CD4-positive, CD25-positive, alpha-beta regulatory T cell (primary cell): ENCODE data around the gene FBN2. TPM values are rescaled to one million over a fixed set of nuclear protein-coding genes. Genes with fewer than 3 reads are reported as not detected.
A peak's percentile ranks its signal among the peaks of the same experiment; 100 is the strongest.
"Not testable (repeated sequence)": the region's sequence is repeated elsewhere in the genome, so short reads cannot be mapped to it uniquely, and the experiment has no call there.

ENCODE experiments used
- ATAC-seq, 2 donors: fragments of 150-1000 bp; cut with Tn5 transposase; one replicate each; pipeline ENCODE4 v1.10.0; 2021; ENCODE audit warnings: low read depth in 2 of 2, moderate number of reproducible peaks in 2 of 2, moderate library complexity in 1 of 2
- DNase-seq, 3 donors: peaks; one replicate each; pipeline versions ENCODE4 v3.0.0 to v3.0.0-alpha.2; 2012 to 2022; ENCODE audit warnings: mixed read lengths in 1 of 3
- H3K27ac ChIP-seq: one replicate; pipeline ENCODE4 v1.7.0; 2013; ENCODE audit warnings: mild to moderate bottlenecking, low read length; ENCODE audit not compliant: insufficient read depth, poor library complexity, severe bottlenecking
- H3K27me3 ChIP-seq: one replicate; pipeline ENCODE4 v1.7.0; 2013; ENCODE audit warnings: low read length; ENCODE audit not compliant: control insufficient read depth, insufficient read depth
- H3K36me3 ChIP-seq: one replicate; pipeline ENCODE4 v1.7.0; 2013; ENCODE audit warnings: mild to moderate bottlenecking, low read length, moderate library complexity; ENCODE audit not compliant: control insufficient read depth, insufficient read depth
- H3K4me1 ChIP-seq: 2 replicates; pipeline ENCODE4 v1.7.0; 2013; ENCODE audit warnings: mild to moderate bottlenecking, low read length; ENCODE audit not compliant: insufficient read depth, control insufficient read depth, poor library complexity, severe bottlenecking
- H3K4me3 ChIP-seq: one replicate; pipeline ENCODE4 v1.7.0; 2013; ENCODE audit warnings: low read depth, mild to moderate bottlenecking, low read length, moderate library complexity
- H3K9me3 ChIP-seq, 2 experiments: 1 replicate in 1 of 2; 2 replicates in 1 of 2; pipeline ENCODE4 v1.7.0; 2013; ENCODE audit warnings: low read length in 2 of 2, mild to moderate bottlenecking in 1 of 2, moderate library complexity in 1 of 2; ENCODE audit not compliant: control insufficient read depth in 2 of 2
- H3K27ac Mint-ChIP-seq, 3 donors: one replicate each; pipeline ENCODE4 v1.8.0; 2020 to 2022; ENCODE audit warnings: mild to moderate bottlenecking in 3 of 3, mixed read lengths in 3 of 3, moderate library complexity in 2 of 3
- H3K27me3 Mint-ChIP-seq: one replicate; pipeline ENCODE4 v1.8.0; 2022; ENCODE audit warnings: mild to moderate bottlenecking, mixed read lengths
- H3K36me3 Mint-ChIP-seq: one replicate; pipeline ENCODE4 v1.8.0; 2020; ENCODE audit warnings: mixed read lengths
- H3K4me1 Mint-ChIP-seq, 4 donors: one replicate each; pipeline ENCODE4 v1.8.0; 2020 to 2022; ENCODE audit warnings: mixed read lengths in 4 of 4, mild to moderate bottlenecking in 1 of 4
- H3K4me3 Mint-ChIP-seq, 4 donors: one replicate each; pipeline ENCODE4 v1.8.0; 2020 to 2022; ENCODE audit warnings: mild to moderate bottlenecking in 4 of 4, mixed read lengths in 4 of 4, moderate library complexity in 3 of 4
- H3K9me3 Mint-ChIP-seq, 7 donors: one replicate each; pipeline ENCODE4 v1.8.0; 2020 to 2022; ENCODE audit warnings: mixed read lengths in 7 of 7, mild to moderate bottlenecking in 3 of 7, moderate library complexity in 2 of 7
- polyA plus RNA-seq, 4 donors: library from polyadenylated mRNA; unstranded; fragments of 300-500 nt; fragmentation: Illumina TruSeq; gene quantifications; one replicate each; pipeline ENCODE4 v1.2.3, GENCODE V29; 2021
- total RNA-seq: library from RNA; stranded (reverse); gene quantifications from one replicate; pipeline ENCODE4 v1.2.3, GENCODE V29; 2022

The FBN2 gene
- total and polyA plus RNA-seq, 5 donors from 2014 or later: not detected

DNA sequence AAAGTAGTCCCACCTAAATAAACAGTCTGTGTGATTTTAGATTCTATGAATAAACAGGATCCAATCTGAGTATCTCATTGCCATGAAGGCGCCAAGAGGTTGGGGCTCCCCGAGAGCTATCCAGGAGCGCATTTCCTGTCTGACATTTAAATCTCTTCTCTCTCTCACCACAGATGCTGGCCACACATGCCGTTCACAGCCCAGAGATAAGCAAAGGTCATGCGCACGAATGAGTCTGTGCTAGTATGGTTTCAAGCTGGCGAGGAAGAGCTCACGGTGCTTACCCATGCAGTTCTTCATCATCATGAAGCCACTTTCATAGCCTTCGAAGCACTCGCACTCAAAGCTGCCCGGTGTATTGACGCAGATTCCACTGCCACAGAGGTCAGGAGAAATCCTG, 199.4 kb downstream of the FBN2 start:
- Histone ChIP-seq H3K27ac (no peak overlapping the region), H3K27me3 (no peaks in the 10 kb centered on the region), H3K36me3 (no peaks in the 10 kb centered on the region), H3K9me3 (no peaks in the 10 kb centered on the region), H3K4me3 (no peak overlapping the region), H3K4me1 (no peaks in the 10 kb centered on the region)
- ATAC-seq: no peak
- H3K36me3 Mint-ChIP-seq: no peaks in the 10 kb centered on the region
- no peaks in the 10 kb centered on the region for H3K4me1 Mint-ChIP-seq
- H3K27ac Mint-ChIP-seq: no peak overlapping the region
- no peaks in the 10 kb centered on the region for H3K27me3 Mint-ChIP-seq
- DNase-seq: no peak
- no peak overlapping the region for H3K4me3 Mint-ChIP-seq
- peaks cover 0 to 9% (median 2%) of the 10 kb centered on the region in 7 donors for H3K9me3 Mint-ChIP-seq

DNA sequence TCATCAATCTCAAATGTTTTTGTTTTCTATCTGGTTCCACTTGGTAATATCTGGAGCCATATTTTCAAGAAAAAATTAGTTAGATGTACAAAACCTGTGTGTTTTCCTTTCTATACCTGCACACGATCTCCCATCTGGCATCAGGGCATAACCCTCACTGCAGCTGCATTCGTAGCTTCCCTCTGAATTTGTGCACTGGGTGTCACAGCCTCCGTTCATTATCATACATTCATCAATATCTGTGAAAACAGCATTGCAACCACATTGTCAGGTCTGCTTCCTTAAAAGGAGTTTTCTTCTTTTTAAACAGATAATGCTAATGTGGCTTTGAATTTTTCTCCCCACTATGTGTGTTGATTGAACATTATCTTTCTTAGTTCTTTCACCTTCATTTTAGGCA, 202.7 kb downstream of the FBN2 start:
- peaks cover 0 to 3% (median 0%) of the 10 kb centered on the region in 7 donors for H3K9me3 Mint-ChIP-seq
- H3K27ac Mint-ChIP-seq: no peak overlapping the region
- H3K9me3 ChIP-seq: no peaks in the 10 kb centered on the region
- H3K27me3 ChIP-seq: no peaks in the 10 kb centered on the region
- H3K4me3 ChIP-seq: no peak overlapping the region
- ATAC-seq: no peak
- H3K4me1 Mint-ChIP-seq: no peaks in the 10 kb centered on the region
- H3K36me3 ChIP-seq: no peaks in the 10 kb centered on the region
- no peak overlapping the region for H3K4me3 Mint-ChIP-seq
- no peaks in the 10 kb centered on the region for H3K36me3 Mint-ChIP-seq
- DNase-seq: no peak
- H3K27me3 Mint-ChIP-seq: no peaks in the 10 kb centered on the region
- no peak overlapping the region for H3K27ac ChIP-seq
- H3K4me1 ChIP-seq: no peaks in the 10 kb centered on the region

DNA sequence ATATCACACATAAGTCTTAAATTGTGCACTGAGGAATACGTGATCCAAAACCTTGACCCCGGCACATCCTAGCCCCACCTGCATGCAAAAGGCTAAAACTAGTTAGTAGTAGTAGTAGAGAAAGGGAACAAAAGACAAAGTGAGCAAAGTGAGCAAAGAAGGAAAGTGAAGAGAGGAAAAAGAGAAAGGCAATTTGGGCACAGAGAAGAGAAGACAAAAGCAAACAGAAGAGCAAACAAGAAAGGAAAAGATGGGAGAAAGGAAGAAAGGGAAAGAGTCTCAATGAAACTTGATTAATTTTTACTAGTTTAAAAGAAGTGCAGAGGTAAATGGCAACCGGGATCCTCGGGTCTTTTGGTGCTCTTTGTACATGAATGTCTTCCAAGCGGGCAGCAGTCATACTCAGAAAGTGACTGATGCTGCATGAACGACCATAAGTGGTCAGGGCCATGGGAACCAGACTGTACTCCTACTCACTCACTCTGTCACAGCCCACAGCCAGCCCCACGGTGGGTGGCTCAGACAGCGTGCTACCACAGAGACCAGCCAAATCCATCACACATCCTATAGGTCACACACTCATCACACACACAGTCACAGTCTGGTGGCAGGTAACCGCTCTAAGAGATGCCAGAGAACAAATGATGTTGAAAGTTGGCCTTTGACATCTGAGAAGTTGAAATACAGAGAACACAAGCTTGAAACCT, 203.9 kb downstream of the FBN2 start:
- no peak overlapping the region for H3K27ac Mint-ChIP-seq
- Histone ChIP-seq H3K4me3 (no peak overlapping the region), H3K27ac (no peak overlapping the region), H3K9me3 (no peaks in the 10 kb centered on the region), H3K27me3 (no peaks in the 10 kb centered on the region), H3K4me1 (no peaks in the 10 kb centered on the region), H3K36me3 (no peaks in the 10 kb centered on the region)
- peaks cover 0 to 3% (median 0%) of the 10 kb centered on the region in 7 donors for H3K9me3 Mint-ChIP-seq
- no peaks in the 10 kb centered on the region for H3K4me1 Mint-ChIP-seq
- H3K27me3 Mint-ChIP-seq: no peaks in the 10 kb centered on the region
- no peak overlapping the region for H3K4me3 Mint-ChIP-seq
- ATAC-seq: no peak
- no peak for DNase-seq
- H3K36me3 Mint-ChIP-seq: no peaks in the 10 kb centered on the region

DNA sequence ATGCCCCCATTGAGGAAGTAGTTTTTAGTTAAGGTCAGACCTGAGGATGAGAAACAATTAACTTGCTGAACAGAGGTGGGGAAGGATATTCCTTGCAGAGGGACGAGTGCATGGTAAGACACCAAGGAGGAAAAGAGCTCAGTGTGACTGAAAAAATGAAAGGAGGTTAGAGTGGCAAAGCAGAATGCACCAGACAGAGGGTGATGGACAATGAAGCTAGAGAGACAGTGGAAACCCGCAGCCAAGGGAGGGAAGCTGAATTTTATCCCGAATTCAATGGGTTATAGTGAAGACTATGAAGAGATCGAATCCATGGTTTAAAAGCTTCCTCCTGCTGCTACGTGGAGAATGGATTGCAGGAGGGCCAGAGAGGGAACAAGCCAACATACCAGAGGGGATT, 206.8 kb downstream of the FBN2 start:
- no peaks in the 10 kb centered on the region for H3K4me1 ChIP-seq
- peak overlapping the region in 1 of 3 donors; percentile 84 for H3K27ac Mint-ChIP-seq
- H3K27me3 Mint-ChIP-seq: no peaks in the 10 kb centered on the region
- no peaks in the 10 kb centered on the region for H3K36me3 Mint-ChIP-seq
- no peaks in the 10 kb centered on the region for H3K9me3 ChIP-seq
- no peaks in the 10 kb centered on the region for H3K27me3 ChIP-seq
- H3K9me3 Mint-ChIP-seq: peaks cover 0 to 6% (median 0%) of the 10 kb centered on the region in 7 donors
- no peak overlapping the region for H3K27ac ChIP-seq
- no peak overlapping the region for H3K4me3 Mint-ChIP-seq
- H3K36me3 ChIP-seq: no peaks in the 10 kb centered on the region
- no peak overlapping the region for H3K4me3 ChIP-seq
- DNase-seq: no peak
- ATAC-seq: no peak
- H3K4me1 Mint-ChIP-seq: no peaks in the 10 kb centered on the region

DNA sequence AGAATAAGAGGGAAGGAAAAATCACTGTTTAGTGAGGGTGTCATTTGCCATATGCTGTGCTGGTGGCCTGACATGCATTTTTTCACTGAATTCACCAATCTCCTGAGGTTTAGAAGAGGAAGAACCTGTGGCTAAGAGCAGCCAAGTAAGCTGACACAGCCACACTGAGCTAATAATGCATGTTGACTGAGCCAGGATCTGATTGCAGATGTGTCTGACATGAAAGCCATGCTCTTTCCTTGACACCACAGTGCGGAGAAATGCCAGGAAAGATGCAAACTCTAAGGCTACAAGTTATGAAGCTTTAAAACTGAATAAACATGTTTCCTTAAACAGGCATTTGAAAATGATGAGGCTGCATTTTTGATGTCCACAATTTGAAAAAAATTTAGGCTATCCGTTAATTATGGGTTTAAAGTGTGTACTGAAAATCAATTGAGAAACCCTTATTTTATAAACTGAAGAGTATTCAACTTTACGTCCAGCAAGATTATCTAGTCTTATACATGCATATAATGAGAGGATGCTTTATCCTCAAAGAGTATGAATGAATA, 208.6 kb downstream of the FBN2 start:
- Histone ChIP-seq H3K27ac (no peak overlapping the region), H3K4me1 (no peaks in the 10 kb centered on the region), H3K27me3 (no peaks in the 10 kb centered on the region), H3K9me3 (no peaks in the 10 kb centered on the region), H3K4me3 (no peak overlapping the region), H3K36me3 (no peaks in the 10 kb centered on the region)
- peaks cover 0 to 7% (median 4%) of the 10 kb centered on the region in 7 donors for H3K9me3 Mint-ChIP-seq
- H3K4me1 Mint-ChIP-seq: peaks cover 0 to 5% (median 0%) of the 10 kb centered on the region in 4 donors
- no peaks in the 10 kb centered on the region for H3K27me3 Mint-ChIP-seq
- H3K27ac Mint-ChIP-seq: peak overlapping the region in 1 of 3 donors; percentile 77
- no peaks in the 10 kb centered on the region for H3K36me3 Mint-ChIP-seq
- H3K4me3 Mint-ChIP-seq: no peak overlapping the region
- no peak for ATAC-seq
- no peak for DNase-seq

DNA sequence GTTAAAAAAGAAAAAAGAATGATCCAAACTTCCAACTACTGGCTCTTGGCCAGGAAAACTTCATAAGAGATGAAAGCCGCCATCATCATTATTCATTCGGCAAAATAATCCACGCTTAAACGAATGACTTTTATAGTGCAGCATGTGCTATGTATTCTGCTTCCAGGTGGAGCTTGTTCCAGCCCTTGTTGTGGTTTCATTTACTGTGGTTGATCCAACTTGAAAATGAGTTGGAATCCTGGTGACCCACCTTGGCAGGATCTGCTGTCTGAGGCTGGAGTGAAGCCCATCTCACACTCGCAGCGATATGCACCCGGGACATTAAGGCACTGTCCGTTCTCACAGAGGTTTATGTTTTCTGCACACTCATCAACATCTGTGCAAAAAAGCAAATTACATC, 209.6 kb downstream of the FBN2 start:
- DNase-seq (no peak), ATAC-seq (no peak)
- Mint-ChIP-seq H3K4me3 (no peak overlapping the region), H3K9me3 (peaks cover 0 to 7% (median 4%) of the 10 kb centered on the region in 7 donors), H3K36me3 (no peaks in the 10 kb centered on the region), H3K27ac (no peak overlapping the region), H3K4me1 (peaks cover 0 to 5% (median 0%) of the 10 kb centered on the region in 4 donors), H3K27me3 (no peaks in the 10 kb centered on the region)
- Histone ChIP-seq H3K4me3 (no peak overlapping the region), H3K27ac (no peak overlapping the region), H3K36me3 (no peaks in the 10 kb centered on the region), H3K9me3 (no peaks in the 10 kb centered on the region), H3K4me1 (no peaks in the 10 kb centered on the region), H3K27me3 (no peaks in the 10 kb centered on the region)

DNA sequence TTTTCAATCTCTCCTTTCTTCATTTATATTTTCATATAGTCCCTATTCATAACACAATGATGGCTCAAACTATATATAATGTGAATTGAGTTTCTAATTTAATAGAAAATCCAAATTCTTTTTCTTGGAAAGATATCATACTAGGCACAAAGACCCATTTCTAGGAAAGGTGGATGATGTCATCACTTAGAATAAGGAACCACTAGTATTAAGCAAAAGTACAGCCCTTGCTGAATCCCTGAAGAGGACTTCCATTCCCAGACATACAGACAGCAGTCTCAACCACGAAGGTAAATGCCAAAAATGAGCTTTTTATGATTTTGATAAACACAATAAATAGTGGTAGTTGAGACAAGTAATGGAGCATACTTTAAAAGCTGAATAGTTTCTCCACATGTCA, 210.0 kb downstream of the FBN2 start:
- H3K27ac Mint-ChIP-seq: no peak overlapping the region

DNA sequence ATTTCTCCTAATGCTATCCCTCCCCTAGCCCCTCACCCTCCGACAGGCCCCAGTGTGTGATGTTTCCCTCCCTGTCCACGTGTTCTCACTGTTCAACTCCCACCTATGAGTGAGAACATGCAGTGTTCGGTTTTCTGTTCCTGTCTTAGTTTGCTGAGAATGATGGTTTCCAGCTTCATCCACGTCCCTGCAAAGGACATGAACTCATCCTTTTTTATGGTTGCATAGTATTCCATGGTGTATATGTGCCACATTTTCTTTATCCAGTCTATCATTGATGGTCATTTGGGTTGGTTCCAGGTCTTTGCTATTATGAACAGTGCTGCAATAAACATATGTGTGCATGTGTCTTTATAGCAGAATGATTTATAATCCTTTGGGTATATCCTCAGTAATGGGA, 216.6 kb downstream of the FBN2 start:
- H3K4me1 Mint-ChIP-seq, H3K27ac ChIP-seq, H3K36me3 ChIP-seq, H3K9me3 Mint-ChIP-seq, H3K36me3 Mint-ChIP-seq, H3K4me3 Mint-ChIP-seq, DNase-seq, H3K9me3 ChIP-seq, H3K27me3 ChIP-seq, H3K27ac Mint-ChIP-seq, H3K27me3 Mint-ChIP-seq, H3K4me1 ChIP-seq, ATAC-seq, H3K4me3 ChIP-seq: not testable (repeated sequence)

More for the DNA sequence above, 210.0 kb downstream of the FBN2 start:
- Histone ChIP-seq H3K27me3 (no peaks in the 10 kb centered on the region), H3K4me1 (no peaks in the 10 kb centered on the region), H3K27ac (no peak overlapping the region), H3K36me3 (no peaks in the 10 kb centered on the region), H3K4me3 (no peak overlapping the region), H3K9me3 (no peaks in the 10 kb centered on the region)
- Mint-ChIP-seq H3K36me3 (no peaks in the 10 kb centered on the region), H3K9me3 (peaks cover 0 to 7% (median 4%) of the 10 kb centered on the region in 7 donors), H3K4me1 (peaks cover 0 to 5% (median 0%) of the 10 kb centered on the region in 4 donors), H3K27me3 (no peaks in the 10 kb centered on the region), H3K4me3 (no peak overlapping the region)
- no peak for DNase-seq
- ATAC-seq: no peak
